Measurements from ENCODE around the gene MLX. TPM values are rescaled to one million over a fixed set of nuclear protein-coding genes. Genes with fewer than 3 reads are reported as not detected.
A peak's percentile ranks its signal among the peaks of the same experiment; 100 is the strongest.

MLX gene
- total and polyA plus RNA-seq, 2 donors (not counting 1 experiment from before 2014, with no cell fraction given) = 62.4 to 66.6 TPM

GRCh38 chr17:42563543-42563942 is 3.4 kb upstream of the MLX start:
- CTCF ChIA-PET = interaction anchor here (0.6 to 6.4 kb wide), 3 partner anchors 14 to 31 kb away, joined by 3 to 51 read pairs (median 3); partner anchors contain the start of gene PSMC3IP

More at GRCh38 chr17:42563543-42563942, 3.4 kb upstream of the MLX start:
- no peak overlapping the region for H3K9ac ChIP-seq (ENCODE audit: low read length)
- H3K27ac ChIP-seq (ENCODE audit: low read length in 2 of 2) = no peak overlapping the region
- Mint-ChIP-seq H3K4me1 (peaks cover 43% of the 10 kb centered on the region), H3K27me3 (no peaks in the 10 kb centered on the region), H3K27ac (peak overlapping the region; percentile 79), H3K4me3 (peak overlapping the region; percentile 97), H3K9me3 (ENCODE audit: insufficient read depth) (no peaks in the 10 kb centered on the region)
- H3K36me3 ChIP-seq (replicated peaks in 1 of 2; ENCODE audit: control extremely low read depth in 1 of 2, control insufficient read depth in 1 of 2, extremely low read depth in 1 of 2, insufficient read depth in 2 of 2, low read length in 1 of 2) = peaks cover 0 to 26% of the 10 kb centered on the region in 2 experiments
- H3K79me2 ChIP-seq (ENCODE audit: control insufficient read depth, insufficient read depth, low read length) = peaks cover 64% of the 10 kb centered on the region
- DNase-seq = no peak
- no peaks in the 10 kb centered on the region for H3K27me3 ChIP-seq (replicated peaks in 1 of 4; ENCODE audit: control extremely low read depth in 1 of 4, control insufficient read depth in 3 of 4, insufficient read depth in 4 of 4, low read length in 3 of 4)
- 100% methylated on average over 1 of the region's 1 CpG for WGBS (ENCODE audit: insufficient coverage)
- no peak overlapping the region for H2AFZ ChIP-seq (ENCODE audit: insufficient read depth, low read depth, low read length, poor library complexity, severe bottlenecking)
- POLR2A ChIA-PET = interaction anchor here (0.8 to 2.1 kb wide), 2 partner anchors 9 to 14 kb away, joined by 3 to 6 read pairs; partner anchors contain the start of gene PSMC3IP
- ATAC-seq (ENCODE audit: low read depth) = no peak
- peaks cover 31 to 47% of the 10 kb centered on the region in 2 donors for H3K4me1 ChIP-seq (ENCODE audit: control insufficient read depth in 2 of 2, insufficient read depth in 2 of 2, low read length in 2 of 2)
- H4K20me1 ChIP-seq (ENCODE audit: control insufficient read depth, insufficient read depth, low read length, poor library complexity, severe bottlenecking) = peaks cover 15% of the 10 kb centered on the region
- intact Hi-C loops (cut with micrococcal nuclease) = no loop called here
- H3K4me2 ChIP-seq (replicated peaks; ENCODE audit: low read depth, low read length, poor library complexity, severe bottlenecking) = peak overlapping the region; percentile 80
- no peaks in the 10 kb centered on the region for H3K9me3 ChIP-seq (ENCODE audit: control extremely low read depth in 1 of 3, control insufficient read depth in 2 of 3, insufficient read depth in 1 of 3, low read length in 2 of 3)
- peak overlapping the region in 2 of 5 experiments; percentile 12 to 95 for H3K4me3 ChIP-seq (ENCODE audit: control extremely low read depth in 1 of 5, extremely low read depth in 1 of 5, insufficient read depth in 1 of 5, low read depth in 2 of 5, low read length in 4 of 5)
- no peak for TF ChIP-seq EZH2 (IDR thresholded peaks at IDR 0.05; ENCODE audit: borderline replicate concordance, insufficient read depth, low read depth, low read length, poor library complexity, severe bottlenecking)
- TF ChIP-seq CTCF (IDR thresholded peaks at IDR 0.05) = no peak
